Measurements from ENCODE around the gene PLRG1. TPM values are rescaled to one million over a fixed set of nuclear protein-coding genes. Genes with fewer than 3 reads are reported as not detected.

The PLRG1 gene
- total RNA-seq, 1 experiment from 2014 or later: 136 TPM

GRCh38 chr4:154582723-154583122, 32.5 kb upstream of the PLRG1 start:
- Mint-ChIP-seq H3K27me3 (ENCODE audit: insufficient read depth, unreplicated experiment) (no peaks in the 10 kb centered on the region), H3K4me3 (ENCODE audit: unreplicated experiment) (no peak overlapping the region), H3K4me1 (ENCODE audit: insufficient read depth, unreplicated experiment) (peaks cover 5% of the 10 kb centered on the region), H3K36me3 (ENCODE audit: insufficient read depth, unreplicated experiment) (no peaks in the 10 kb centered on the region), H3K27ac (ENCODE audit: low read depth, unreplicated experiment) (no peak overlapping the region), H3K9me3 (ENCODE audit: unreplicated experiment) (no peaks in the 10 kb centered on the region)
- intact Hi-C loops (cut with micrococcal nuclease): no loop called here
- no peak for DNase-seq (ENCODE audit: unreplicated experiment)
- CTCF ChIA-PET: interaction anchor here (1.0 kb wide), 1 partner anchor 104 kb away, joined by 3 read pairs; no protein-coding TSS in a partner anchor
- no peak for TF ChIP-seq CTCF (IDR thresholded peaks at IDR 0.05; ENCODE audit: unreplicated experiment)
- BruUV-seq (replicated peaks): no TSS peak
- POLR2A ChIA-PET: interaction anchor here (0.7 kb wide), 1 partner anchor 116 kb away, joined by 3 read pairs; no protein-coding TSS in a partner anchor

GRCh38 chr4:154579927-154580326, 29.7 kb upstream of the PLRG1 start:
- H3K4me3 Mint-ChIP-seq (ENCODE audit: unreplicated experiment): no peak overlapping the region
- no peaks in the 10 kb centered on the region for H3K27me3 Mint-ChIP-seq (ENCODE audit: insufficient read depth, unreplicated experiment)
- H3K4me1 Mint-ChIP-seq (ENCODE audit: insufficient read depth, unreplicated experiment): no peaks in the 10 kb centered on the region
- H3K36me3 Mint-ChIP-seq (ENCODE audit: insufficient read depth, unreplicated experiment): no peaks in the 10 kb centered on the region
- ChIA-PET POLR2A (no interaction called here), CTCF (no interaction called here)
- intact Hi-C loops (cut with micrococcal nuclease): no loop called here
- H3K27ac Mint-ChIP-seq (ENCODE audit: low read depth, unreplicated experiment): no peak overlapping the region
- no peak for TF ChIP-seq CTCF (IDR thresholded peaks at IDR 0.05; ENCODE audit: unreplicated experiment)
- no peaks in the 10 kb centered on the region for H3K9me3 Mint-ChIP-seq (ENCODE audit: unreplicated experiment)
- BruUV-seq (replicated peaks): no TSS peak
- DNase-seq (ENCODE audit: unreplicated experiment): no peak

- Mint-ChIP-seq H3K36me3 (ENCODE audit: insufficient read depth, unreplicated experiment) (no peaks in the 10 kb centered on the region), H3K4me3 (ENCODE audit: unreplicated experiment) (no peak overlapping the region), H3K4me1 (ENCODE audit: insufficient read depth, unreplicated experiment) (no peaks in the 10 kb centered on the region), H3K27ac (ENCODE audit: low read depth, unreplicated experiment) (no peak overlapping the region), H3K9me3 (ENCODE audit: unreplicated experiment) (no peaks in the 10 kb centered on the region), H3K27me3 (ENCODE audit: insufficient read depth, unreplicated experiment) (no peaks in the 10 kb centered on the region)
- DNase-seq (ENCODE audit: unreplicated experiment): no peak
- intact Hi-C loops (cut with micrococcal nuclease): no loop called here
- ChIA-PET POLR2A (interaction anchor here (0.5 to 2.1 kb wide), 3 partner anchors 10 to 1274 kb away, joined by 3 to 8 read pairs (median 3); no protein-coding TSS in a partner anchor), CTCF (no interaction called here)
- TF ChIP-seq CTCF (IDR thresholded peaks at IDR 0.05; ENCODE audit: unreplicated experiment): no peak
- BruUV-seq (replicated peaks): no TSS peak
Measured at GRCh38 chr4:154578919-154579318, 28.7 kb upstream of the PLRG1 start.

- no peaks in the 10 kb centered on the region for H3K36me3 Mint-ChIP-seq (ENCODE audit: insufficient read depth, unreplicated experiment)
- H3K27me3 Mint-ChIP-seq (ENCODE audit: insufficient read depth, unreplicated experiment): no peaks in the 10 kb centered on the region
- POLR2A ChIA-PET: interaction anchor here (2.1 kb wide), 1 partner anchor 8 kb away, joined by 8 read pairs; no protein-coding TSS in a partner anchor
Measured at GRCh38 chr4:154577324-154577723, 27.1 kb upstream of the PLRG1 start.

More at GRCh38 chr4:154577324-154577723, 27.1 kb upstream of the PLRG1 start:
- H3K4me3 Mint-ChIP-seq (ENCODE audit: unreplicated experiment): no peak overlapping the region
- CTCF ChIA-PET: interaction anchor here (0.8 to 1.0 kb wide), 3 partner anchors 18 to 49 kb away, joined by 3 to 4 read pairs (median 4); no protein-coding TSS in a partner anchor
- DNase-seq (ENCODE audit: unreplicated experiment): peak; percentile 35
- H3K4me1 Mint-ChIP-seq (ENCODE audit: insufficient read depth, unreplicated experiment): no peaks in the 10 kb centered on the region
- no peak for TF ChIP-seq CTCF (IDR thresholded peaks at IDR 0.05; ENCODE audit: unreplicated experiment)
- H3K27ac Mint-ChIP-seq (ENCODE audit: low read depth, unreplicated experiment): no peak overlapping the region
- BruUV-seq (replicated peaks): no TSS peak
- intact Hi-C loops (cut with micrococcal nuclease): no loop called here
- no peaks in the 10 kb centered on the region for H3K9me3 Mint-ChIP-seq (ENCODE audit: unreplicated experiment)
